Hippocampal formation (tissue), 2 donors: ENCODE data around the gene HES5.

Experiments used
- DNase-seq, 2 donors: peaks; one replicate each; lab custom pipeline; 2025; lab: John Stamatoyannopoulos, UW

HES5 gene

DNA sequence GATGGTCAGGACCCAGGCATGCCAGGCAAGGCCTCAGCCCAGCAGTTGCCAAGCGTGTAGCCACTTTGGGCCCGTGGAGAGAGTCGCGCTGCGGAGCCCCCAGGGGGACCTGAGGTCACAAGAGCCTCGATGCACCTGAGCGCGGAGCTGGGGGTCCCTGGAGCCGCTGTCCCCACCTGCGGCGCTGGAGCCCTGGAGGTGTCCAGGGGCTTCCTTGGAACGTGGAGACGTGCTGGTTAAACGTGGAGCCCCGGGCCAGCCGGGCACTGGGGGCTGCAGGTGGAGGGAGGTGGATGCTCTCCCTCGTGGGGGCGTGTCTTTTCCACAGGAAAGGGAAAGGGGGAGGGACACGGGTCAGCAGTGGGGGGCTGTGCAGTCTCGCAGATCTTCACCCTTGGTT, 50.9 kb downstream of the HES5 start:
- no peak for DNase-seq
